SKM-1 treated with dmso at 0.1 percent for 144 hours (cell line): Measurements from ENCODE around the gene PARD3.
"Not testable (repeated sequence)": the region's sequence is repeated elsewhere in the genome, so short reads cannot be mapped to it uniquely, and the experiment has no call there.

ENCODE experiments used
- DNase-seq: peaks from one replicate; lab custom pipeline; 2025; ENCODE audit not compliant: unreplicated experiment; lab: John Stamatoyannopoulos, UW

The PARD3 gene

DNA sequence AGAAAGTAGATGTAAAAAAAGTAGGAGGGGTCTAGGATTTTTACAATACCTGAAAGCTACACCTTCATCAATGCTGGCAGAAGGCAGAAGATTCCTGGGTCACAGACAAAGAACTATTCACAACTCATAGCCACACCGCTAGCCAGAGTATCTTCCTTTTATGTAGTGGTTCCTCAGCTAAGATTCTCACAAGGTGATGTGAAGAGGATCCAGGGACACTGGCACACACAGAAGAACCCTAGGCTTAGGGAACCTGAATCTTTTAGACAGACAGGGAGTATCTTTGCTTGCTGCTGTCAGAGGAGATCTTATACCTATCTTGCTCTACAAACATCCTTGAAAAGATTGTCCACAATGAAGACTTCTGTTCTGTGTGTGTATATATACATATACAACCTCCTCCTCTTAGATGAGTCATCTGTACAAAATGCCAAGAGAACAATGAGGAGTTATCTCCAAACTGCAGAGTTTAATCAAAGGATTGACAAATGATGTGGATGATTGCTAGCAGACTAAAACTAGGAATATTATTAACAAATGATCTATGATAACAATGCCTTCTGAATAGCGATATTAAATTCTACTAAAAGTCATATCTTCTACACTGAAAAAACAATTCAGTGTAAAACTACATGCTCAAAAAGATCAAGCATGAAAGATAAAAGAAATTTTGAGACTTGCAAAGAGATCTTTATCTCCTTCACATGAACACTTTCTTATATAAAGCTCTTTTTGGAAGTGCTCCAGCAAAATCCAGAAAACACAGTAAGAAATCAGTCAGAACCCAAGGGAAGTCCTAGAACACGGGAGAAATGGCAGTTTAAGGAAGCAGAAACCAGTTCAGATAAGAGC, 409.3 kb downstream of the PARD3 start:
- no peak for DNase-seq

DNA sequence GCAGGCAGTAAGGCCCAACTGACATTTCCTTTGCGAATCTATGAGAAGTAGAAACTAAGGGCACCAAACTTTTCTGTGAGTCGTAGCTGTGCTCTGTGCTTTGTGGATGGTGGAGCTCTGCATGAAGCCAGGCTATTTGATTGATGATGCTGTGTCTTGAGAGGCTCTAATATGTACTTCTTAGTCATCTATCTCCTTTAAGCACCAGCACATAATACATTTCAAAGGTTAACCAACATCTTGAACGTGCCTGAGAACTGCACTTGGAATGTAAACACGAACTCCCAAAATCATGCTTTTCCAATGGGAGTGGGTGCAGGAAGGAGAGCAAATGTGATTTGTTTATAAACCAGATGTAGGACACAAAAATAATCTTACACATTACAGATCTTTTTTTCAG, 411.6 kb downstream of the PARD3 start:
- DNase-seq, result no peak

DNA sequence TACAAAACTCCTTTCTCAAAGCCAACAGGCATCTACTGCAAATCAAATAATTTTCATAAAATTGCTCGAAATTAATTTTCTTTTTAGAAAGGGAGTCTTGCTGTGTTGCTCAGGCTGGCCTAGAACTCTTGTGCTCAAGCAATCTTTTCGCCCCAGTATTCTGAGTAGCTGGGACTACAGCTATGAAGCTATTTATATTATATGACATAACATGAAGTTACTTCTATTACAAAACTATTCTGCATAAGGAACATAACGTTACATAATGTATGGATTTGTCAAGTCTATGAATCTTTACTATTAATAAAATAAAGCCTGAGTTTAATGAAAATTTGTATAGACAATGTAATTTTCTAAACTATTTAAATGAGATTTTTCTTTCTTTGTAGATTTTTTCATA, 415.0 kb downstream of the PARD3 start:
- DNase-seq, result no peak

DNA sequence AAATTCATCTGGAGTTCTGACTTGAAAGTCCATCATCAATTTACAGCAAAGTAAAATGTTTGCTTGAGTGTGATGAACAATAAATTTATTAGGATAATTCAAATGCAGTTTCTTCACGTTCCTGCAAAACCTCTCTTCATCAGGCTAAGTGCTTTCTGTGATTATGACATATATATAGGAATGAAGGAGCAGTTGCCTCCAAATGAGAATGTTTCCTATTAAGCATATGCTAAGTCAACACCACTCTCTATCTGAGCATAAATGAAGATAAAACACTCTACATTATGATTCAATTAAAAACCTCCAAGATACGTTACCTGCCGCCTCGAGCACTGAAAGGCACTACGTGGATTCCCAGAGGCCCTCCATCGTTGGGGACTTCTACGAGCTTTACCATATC, 416.1 kb downstream of the PARD3 start:
- DNase-seq, result no peak

DNA sequence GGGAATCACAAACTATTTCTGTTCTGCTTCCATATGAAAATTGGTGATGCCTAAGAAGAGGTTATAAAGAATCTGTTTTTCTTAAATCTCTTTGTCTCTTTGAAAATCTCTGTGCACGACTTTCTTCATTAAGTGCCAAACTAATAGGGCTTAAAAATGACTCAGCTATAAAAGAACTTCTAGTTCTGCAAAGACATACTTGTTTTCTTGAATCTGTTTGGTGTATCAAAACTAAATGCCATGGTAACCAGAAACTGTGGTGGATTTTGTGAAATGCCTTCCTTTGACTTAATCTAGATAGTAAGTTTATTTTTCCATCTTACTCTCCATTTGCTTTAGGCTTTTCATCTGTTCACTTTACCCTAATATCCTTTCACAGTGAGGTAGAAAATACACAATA, 417.8 kb downstream of the PARD3 start:
- DNase-seq, result no peak

DNA sequence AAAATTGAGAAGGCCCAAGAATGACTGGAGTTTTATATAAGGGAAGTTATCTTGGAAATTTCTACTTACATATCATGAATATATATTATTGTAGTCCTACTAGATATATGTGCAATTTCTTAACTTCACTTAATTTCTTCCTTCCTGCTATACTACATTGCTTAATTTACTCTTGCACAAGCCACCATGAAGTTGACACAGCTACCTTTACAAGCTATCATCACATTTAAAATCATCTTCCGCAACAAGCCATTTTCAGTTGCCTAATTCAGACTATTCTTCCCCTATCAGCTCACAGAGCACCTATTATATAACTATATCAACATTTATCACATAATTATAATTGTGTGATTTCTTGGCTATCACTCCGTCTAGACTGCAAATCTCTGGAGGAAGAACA, 418.4 kb downstream of the PARD3 start:
- DNase-seq, result peak; percentile 43

DNA sequence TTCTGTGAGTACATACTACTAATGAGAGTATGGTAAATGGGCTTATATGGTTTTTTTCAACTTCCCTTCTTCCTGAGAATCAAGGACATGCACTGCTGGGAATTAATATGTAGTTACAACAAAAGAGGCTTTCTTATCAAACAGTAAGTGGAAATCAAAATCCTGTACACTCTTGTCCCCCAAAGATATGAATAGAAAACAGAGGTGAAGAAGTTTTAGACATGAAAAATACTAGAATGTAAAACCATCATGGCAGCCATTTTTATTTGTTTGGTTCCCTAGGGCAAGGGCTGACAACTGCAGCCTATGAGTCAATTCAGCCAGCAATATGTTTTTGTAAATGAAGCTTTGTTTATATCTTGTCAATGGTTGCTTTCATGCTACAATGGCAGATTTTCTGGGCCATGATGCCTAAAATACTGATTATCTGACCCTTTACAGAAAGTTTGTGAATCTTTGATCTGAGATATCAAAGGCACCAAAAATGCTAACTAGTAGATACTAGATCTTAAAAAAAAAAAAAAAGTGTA, 422.4 kb downstream of the PARD3 start:
- DNase-seq, result no peak

DNA sequence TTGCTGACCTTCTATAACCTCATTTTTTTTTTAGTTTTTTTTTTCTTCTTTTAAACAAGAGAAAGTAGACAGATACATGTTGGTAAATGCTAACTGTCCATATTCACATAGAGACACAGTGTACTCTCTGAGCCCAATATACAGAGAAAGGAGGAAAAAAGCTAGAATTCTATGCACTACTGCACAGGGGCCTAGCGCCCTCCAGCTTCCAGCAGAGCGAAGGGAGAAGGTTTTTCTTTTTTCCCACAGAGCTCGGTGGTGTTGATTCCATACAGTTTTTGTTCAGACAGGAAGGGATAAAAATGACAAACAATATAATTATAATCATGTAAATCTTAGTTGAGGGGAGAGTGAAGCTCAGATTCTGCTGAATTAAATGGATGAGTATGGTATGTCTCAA, 423.9 kb downstream of the PARD3 start:
- not testable (repeated sequence) for DNase-seq

DNA sequence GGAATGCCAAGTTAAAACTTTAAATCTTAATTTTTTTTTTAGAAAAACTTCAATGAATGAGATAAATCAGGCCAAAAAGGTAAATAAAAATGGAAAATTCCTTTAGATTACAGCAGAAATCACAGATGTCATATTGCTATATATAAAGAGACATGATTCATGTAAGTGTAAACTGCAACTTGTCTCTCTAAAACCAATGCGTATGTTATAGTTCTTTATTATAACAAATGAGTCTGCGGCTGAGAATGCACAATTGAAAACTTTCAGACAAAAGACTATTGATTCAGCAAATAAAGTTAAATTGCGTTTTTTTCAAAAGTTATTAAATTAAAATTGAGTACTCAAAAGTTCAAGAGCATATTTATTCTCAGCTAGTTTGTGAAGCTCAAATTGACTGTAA, 425.3 kb downstream of the PARD3 start:
- DNase-seq, result no peak

DNA sequence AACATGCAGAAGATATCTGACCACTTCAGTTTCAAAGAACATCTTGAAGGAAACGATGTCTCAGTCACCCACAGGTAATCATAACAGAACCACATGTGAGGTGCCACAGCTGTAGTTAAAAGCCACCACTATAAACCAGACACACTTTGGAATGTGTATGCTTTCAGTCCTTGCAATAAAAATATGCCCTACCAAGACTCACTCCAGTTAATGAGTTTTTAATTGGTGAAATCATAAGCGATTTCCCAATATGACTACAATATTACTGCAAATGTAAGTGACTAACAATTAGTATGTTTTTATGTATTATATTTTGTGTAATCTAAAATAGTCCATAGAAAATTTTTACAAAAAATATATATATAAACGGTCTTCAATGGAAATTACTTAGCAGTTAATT, 428.2 kb downstream of the PARD3 start:
- DNase-seq, result no peak

DNA sequence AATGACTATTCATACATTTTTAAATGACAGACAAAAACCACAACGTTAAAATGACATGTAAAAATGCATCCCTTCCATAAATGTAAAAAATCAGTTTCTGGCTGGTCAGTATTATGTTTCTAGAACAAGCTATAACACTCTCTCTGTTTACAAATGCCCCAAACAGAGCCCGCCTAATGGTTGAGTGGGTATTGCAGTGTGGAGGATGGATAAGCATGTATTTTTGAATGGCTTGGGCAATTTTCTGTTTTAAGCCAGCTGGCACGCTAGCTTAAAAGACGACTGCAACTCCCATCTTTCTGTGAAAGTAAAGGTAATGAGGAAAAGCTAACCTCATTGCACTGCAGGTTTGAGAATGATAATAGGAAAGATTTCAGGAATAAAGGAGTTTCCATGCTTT, 430.7 kb downstream of the PARD3 start:
- no peak for DNase-seq

DNA sequence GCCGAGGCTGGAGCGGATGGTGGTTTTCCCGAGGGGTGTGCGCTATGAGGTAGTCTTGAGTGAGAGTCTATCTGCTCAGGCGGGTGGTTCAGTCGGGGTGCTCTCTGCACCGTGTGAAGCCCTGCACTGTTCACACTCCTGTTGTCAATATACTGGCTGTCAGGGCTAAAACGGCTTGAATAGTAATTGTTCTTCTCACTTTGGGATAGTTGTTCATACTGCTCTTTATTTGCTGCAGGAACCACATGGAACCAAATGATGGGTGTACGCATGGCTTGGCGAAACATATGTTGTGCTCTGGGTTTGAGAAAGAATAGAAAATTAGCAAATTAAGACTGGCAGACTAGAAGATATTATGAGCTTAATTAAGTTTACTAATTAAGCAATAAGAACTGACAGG, 432.5 kb downstream of the PARD3 start:
- DNase-seq, result no peak

DNA sequence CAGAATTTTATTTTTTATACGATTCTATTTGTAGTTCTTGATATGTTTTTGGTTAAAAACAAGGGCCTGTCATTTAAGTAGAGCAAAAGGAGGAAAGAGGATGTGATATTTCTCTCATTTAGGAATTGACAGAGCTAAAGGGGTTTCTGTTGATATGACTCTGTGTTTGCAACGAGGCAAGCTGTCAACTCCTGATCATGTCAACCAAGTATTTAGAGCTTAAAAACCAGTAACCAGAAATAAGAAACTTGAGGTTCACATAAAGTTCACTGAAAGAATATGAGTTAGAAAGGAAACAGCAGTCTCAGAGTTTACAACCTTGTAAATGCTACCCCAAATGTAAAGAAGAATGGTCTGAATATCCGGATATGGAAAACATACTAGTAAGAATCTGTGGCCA, 434.2 kb downstream of the PARD3 start:
- no peak for DNase-seq

DNA sequence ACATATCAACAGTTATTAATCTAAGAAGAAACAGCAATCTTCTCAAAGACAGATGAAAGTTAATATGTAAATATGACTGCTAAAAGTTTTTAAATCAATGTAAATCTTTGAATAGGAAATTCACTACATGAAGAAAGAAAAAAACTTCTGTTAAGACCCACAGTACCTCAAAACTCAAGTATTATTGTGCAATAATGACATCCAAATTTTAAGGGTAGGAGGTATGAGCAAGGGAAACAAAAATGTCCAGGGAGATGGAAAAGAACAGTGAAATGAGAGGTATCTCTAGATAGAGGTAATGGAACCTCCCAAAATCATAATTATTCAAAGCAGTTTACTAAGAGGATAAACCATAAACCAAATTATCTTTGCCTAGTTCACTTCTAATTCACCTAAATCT, 436.8 kb downstream of the PARD3 start:
- no peak for DNase-seq

DNA sequence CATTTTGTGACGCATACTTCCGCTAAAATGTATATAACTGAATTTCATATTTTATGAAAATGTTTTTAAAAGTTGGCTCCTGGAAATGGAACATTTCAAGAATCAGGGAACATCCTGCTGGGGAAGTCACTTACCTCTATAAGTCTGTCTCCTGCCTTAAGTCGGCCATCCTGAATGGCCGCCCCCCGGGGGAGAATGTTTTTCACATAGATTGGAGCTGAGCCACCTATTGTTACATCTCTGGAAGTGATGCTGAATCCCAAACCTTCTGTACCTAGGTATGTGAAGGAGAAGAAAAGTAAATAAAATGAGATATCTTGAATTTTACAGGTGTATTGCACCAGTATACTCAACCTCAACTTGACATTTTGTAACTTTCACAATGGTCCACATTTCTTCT, 437.3 kb downstream of the PARD3 start:
- no peak for DNase-seq

DNA sequence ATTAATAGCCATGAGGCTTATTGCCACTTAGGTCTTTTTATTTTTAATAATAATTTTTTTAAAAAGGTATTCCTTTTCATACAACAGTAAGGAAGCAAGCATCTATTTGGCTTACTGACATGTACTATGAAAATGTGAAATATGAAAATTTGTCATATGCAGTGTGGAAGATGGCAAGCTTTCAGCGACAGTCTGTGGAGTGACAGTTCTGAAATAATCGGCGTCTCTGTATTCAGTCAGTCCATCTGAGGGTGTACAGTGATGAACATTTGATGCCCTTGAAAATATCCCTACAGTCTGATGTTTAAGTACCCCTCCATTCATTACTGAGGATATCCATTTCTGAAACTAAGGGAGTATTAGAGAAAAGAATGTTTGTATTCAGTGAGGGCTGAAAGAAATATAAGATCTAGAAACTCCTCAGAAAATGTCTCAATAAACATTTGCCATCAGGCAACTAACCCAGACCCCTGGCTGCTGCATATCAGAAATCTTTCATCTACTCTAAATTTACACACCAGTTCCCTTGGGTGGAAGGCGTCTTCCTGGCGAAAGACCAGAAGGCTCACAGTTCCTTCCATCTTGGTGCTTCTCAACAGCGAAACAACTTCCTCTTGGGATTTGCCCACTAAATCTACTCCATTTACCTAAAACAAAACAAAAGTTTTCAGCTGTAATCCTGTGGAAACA, 440.6 kb downstream of the PARD3 start:
- DNase-seq, result no peak

DNA sequence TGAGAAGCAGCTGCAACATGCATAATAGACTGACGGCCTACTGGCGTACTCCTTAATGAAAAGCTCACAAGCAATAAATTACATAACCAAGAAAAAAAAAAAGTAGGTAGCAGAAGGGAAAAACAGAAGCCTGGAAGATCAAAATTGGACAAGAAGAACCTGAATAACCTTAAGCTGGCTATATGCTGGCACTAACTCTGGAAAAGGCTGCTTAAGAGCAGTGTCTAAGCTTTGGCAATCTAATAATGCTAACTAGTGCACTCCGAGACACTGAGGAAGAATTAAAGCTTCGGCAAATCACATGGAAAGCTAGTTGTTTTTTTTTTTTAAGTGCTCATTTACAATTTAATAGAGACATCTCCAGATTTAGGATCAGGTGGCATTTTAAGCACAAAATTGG, 441.9 kb downstream of the PARD3 start:
- DNase-seq, result no peak

DNA sequence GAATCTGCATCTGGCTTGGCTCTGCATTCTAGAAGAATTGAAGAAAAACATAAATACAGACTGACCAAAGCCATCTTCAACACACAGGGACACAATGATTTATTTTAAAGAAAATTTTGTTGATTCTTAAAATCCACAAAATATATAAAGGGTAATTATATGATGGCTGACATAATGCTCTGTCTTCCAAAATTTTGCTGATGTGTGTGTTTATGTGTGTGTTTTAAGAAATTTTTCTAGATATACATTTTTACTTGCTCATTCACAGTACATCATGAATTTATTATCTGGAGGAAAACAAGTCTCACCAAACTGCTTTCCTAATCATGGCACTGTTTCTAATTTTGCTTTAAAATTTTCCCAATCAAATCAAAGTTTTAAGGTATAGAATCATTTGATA, 442.6 kb downstream of the PARD3 start:
- no peak for DNase-seq

DNA sequence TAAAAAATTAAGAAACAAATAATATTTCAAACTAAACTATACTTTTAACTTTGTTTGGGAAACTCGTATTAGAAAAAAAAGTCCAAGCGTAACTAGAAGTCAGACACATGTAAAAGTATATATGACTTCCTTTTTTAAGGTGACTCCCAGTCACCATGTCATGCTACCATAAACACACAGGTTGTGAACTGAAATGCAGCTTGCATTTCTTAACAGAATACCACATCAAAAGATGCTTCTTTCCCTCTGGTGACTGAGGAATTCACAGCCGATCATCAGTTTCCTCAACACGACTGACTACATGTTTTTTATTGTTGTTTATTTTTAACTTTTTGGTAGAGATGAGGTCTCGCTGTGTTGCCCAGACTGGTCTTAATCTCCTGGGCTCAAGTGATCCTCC, 445.0 kb downstream of the PARD3 start:
- no peak for DNase-seq

DNA sequence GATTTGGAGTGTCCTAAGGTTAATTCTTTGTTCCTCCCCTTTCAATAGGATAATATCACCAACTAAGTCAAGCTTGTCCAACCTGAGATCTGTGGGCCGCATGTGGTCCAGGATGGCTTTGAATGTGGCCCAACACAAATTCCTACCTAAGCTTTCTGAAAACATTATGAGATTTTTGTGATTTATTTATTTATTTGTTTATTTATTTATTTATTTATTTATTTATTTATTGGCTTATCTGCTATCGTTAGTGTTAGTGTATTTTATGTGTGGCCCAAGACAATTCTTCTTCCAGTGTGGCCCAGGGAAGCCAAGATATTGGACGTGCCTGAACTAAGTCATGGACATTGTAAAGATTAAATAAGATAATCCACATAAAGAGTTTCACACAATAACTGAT, 446.0 kb downstream of the PARD3 start:
- DNase-seq, result no peak

DNA sequence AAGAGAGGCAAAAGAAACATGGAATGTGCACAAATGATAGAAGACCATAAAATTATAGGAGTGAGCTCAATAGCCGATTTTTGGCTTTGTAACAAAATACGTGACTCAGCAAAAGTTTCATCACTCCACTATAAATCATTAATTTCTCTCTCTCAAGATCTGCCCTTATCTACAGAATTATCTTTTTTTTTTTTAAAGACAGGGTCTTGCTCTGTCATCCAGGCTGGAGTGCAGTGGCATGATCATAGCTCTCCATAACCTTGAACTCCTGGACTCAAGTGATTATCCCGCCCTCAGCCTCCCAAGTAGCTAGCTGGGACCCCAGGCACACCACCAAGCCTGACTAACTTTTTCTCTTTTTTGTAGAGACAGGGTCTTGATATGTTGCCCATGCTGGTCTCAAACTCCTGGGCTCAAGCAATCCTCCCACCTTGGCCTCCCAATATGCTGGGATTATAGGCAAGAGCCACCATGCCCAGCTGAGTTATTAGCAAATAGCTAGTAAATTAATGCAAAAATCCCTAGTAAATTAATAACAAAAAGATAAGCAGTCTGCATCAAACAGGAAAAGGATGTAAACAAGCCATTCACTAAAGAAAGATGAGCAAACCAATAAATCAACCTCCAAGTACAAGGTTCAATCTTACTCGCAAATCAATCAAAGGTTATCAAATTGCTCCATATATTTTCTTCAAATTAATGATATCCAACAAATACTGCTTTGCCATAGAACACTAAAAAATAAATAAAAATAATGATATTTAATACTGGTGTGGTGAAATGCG, 450.7 kb downstream of the PARD3 start:
- DNase-seq, result no peak

DNA sequence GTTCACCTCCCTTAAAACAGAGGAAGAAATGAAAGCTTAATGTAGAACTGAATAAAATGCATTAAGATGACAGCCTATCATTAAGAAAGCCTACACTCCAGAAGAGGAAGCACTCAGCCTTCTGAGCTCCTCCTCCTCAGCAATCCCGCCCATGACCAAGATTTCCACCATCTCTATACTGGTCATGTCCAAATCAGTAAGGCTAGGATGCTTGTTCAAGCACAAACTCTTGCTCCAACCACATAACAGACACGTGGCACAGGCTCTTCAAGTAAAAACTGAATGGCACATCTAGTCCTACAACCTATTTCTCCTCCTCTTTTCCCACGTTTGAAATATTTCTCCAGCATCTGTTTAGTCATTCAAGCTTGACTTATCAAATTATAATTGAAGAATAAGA, 454.1 kb downstream of the PARD3 start:
- DNase-seq, result no peak
